ENCODE measurements around the gene NTPCR.
"Not testable (repeated sequence)": the region's sequence is repeated elsewhere in the genome, so short reads cannot be mapped to it uniquely, and the experiment has no call there.

The NTPCR gene

GRCh38 chr1:232995189-232995588 lies 44.8 kb downstream of the NTPCR start:
- H3K27ac ChIP-seq, result no peak overlapping the region
- TF ChIP-seq CTCF (conservative IDR thresholded peaks at IDR 0.05), result no peak

- H3K27ac ChIP-seq, result no peak overlapping the region
- TF ChIP-seq CTCF (conservative IDR thresholded peaks at IDR 0.05), result no peak
Measured at GRCh38 chr1:232996143-232996542, 45.7 kb downstream of the NTPCR start.

GRCh38 chr1:232998138-232998537 lies 47.7 kb downstream of the NTPCR start:
- no peak overlapping the region for H3K27ac ChIP-seq
- TF ChIP-seq CTCF (conservative IDR thresholded peaks at IDR 0.05), result no peak

DNA sequence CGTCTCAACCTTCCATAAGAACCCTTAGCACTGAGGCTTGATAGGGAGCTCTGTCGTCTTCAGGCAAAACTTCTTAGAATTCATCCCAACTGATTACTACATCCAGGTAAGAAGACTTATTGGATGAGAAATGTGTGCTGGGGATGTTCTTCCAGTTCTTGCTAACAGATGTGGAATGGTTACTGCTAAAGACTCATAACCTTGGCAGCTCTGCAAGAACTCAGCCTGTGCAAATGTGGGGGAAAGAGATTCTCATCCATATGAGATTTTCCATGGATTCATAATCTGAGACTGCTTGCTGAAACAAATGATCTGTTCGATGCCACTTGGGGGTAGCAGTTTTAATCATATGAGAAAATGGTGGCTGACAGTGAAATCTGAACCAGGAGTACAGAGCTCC lies 48.2 kb downstream of the NTPCR start:
- no peak for TF ChIP-seq CTCF (conservative IDR thresholded peaks at IDR 0.05)
- no peak overlapping the region for H3K27ac ChIP-seq

DNA sequence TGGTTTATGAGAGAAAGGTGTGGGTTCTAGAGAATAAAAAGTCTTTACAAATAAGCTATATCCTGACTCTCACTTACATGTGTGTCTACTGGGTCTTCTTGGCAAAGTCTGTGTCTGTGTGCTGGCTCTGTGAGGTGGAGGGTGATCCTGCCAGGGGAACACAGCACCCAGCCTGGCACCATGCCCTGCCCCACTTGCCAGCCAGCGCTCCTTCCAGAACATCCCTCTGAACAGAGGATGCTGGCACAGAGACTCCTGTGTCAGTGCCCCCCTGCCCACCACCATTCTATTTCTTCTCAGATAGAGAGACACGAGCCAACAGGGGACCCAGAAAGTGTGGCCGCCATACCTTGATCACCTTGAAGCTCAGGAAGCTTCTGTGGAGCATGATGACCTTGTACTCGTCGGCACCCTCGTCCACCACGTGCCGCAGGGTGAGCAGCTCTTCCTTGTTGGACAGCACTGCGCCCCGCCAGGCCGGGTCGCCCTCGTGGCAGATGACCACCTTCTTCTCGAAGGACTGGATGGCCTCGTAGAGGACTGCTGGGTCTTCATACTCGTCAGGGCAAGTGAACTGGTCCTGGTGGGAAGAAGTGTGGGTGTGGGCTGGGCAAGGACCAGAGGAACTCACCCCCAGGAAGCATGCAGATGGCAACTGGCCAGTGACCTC lies 49.7 kb downstream of the NTPCR start:
- H3K27ac ChIP-seq, result no peak overlapping the region
- TF ChIP-seq CTCF (conservative IDR thresholded peaks at IDR 0.05), result no peak

- H3K27ac ChIP-seq, result not testable (repeated sequence)
Measured at GRCh38 chr1:233003638-233004037, 53.2 kb downstream of the NTPCR start.

- no peak overlapping the region for H3K27ac ChIP-seq
- TF ChIP-seq CTCF (conservative IDR thresholded peaks at IDR 0.05), result no peak
Measured at GRCh38 chr1:233004451-233004850, 54.0 kb downstream of the NTPCR start.

DNA sequence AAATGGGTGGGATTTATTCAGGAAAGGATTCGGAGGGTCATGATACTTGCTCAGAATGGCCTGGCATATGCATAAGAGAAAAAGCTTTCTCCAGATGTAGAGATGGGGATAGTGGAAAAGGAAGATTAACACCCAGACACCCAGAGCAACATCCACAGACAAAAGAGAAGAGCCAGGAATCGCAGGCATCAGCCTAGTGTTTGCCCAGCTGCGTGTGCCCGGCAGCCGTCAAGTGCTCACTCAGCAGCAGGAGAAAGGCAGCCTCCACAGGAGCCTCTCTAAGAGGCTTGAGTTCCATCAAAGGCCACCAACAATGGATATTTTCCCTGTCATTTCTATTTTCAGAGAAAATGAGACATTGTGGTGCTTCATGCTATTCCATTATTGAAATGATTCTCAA lies 54.7 kb downstream of the NTPCR start:
- no peak overlapping the region for H3K27ac ChIP-seq
- TF ChIP-seq CTCF (conservative IDR thresholded peaks at IDR 0.05), result no peak
